Measurements from ENCODE around the gene TRIM46. TPM values are rescaled to one million over a fixed set of nuclear protein-coding genes. Genes with fewer than 3 reads are reported as not detected.

The TRIM46 gene
- total and polyA plus RNA-seq, 9 of the 15 experiments (the other 6 are each of a cell fraction or from before 2014, with no cell fraction given): 0.05 to 0.60 (median 0.16) TPM; not detected in 3

GRCh38 chr1:155193275-155193990 is 19.8 kb downstream of the TRIM46 start (continued):
- peak; percentile 61 for TF ChIP-seq CTCFL (IDR thresholded peaks at IDR 0.05; ENCODE audit: borderline replicate concordance, insufficient read depth, low read depth, low read length, poor library complexity, severe bottlenecking)
- peak in 1 of 2 experiments; percentile 40; a peak in 2 of 4 replicates for TF ChIP-seq TRIM24 (IDR thresholded peaks at IDR 0.05)
- TF ChIP-seq EZH2 (IDR thresholded peaks at IDR 0.05; ENCODE audit: borderline replicate concordance, low read depth, low read length): no peak
- TF ChIP-seq IRF2 (CRISPR knock-in tag; IDR thresholded peaks at IDR 0.05): no peak
- TF ChIP-seq SMARCA5 (IDR thresholded peaks at IDR 0.05): 0 out of 2 replicates have a peak, but pooled peaks have one; percentile 9
- TF ChIP-seq CBX8 (IDR thresholded peaks at IDR 0.05; ENCODE audit: borderline replicate concordance, extremely low read depth, low read depth, low read length, poor library complexity, severe bottlenecking): no peak
- TF ChIP-seq SIN3A (IDR thresholded peaks at IDR 0.05; ENCODE audit: borderline replicate concordance in 2 of 2, control insufficient read depth in 1 of 2, low read depth in 2 of 2, low read length in 2 of 2): 0 out of 4 replicates have a peak, but pooled peaks of 1 of the 2 experiments have one; percentile 38
- no peak for TF ChIP-seq ATF2 (CRISPR knock-in tag; IDR thresholded peaks at IDR 0.05)
- TF ChIP-seq BRD9 (IDR thresholded peaks at IDR 0.05; ENCODE audit: low read depth, partially characterized antibody): peak; percentile 94
- no peak for TF ChIP-seq ELK1 (CRISPR knock-in tag; IDR thresholded peaks at IDR 0.05)
- no peak for TF ChIP-seq KLF13 (tag; IDR thresholded peaks at IDR 0.05; ENCODE audit: borderline replicate concordance, low read depth)
- TF ChIP-seq MCM5 (IDR thresholded peaks at IDR 0.05; ENCODE audit: low read depth): no peak
- TF ChIP-seq ZNF311 (CRISPR knock-in tag; IDR thresholded peaks at IDR 0.05): no peak
- TF ChIP-seq ZNF780A (CRISPR knock-in tag; IDR thresholded peaks at IDR 0.05): no peak
- TF ChIP-seq ARID2 (IDR thresholded peaks at IDR 0.05): 0 out of 2 replicates have a peak, but pooled peaks have one; percentile 6
- no peak for TF ChIP-seq ZNF165 (CRISPR knock-in tag; IDR thresholded peaks at IDR 0.05; ENCODE audit: borderline replicate concordance)
- peak; percentile 65; the same call in 1 of the 2 replicates for TF ChIP-seq SP1 (CRISPR knock-in tag; IDR thresholded peaks at IDR 0.05)
- TF ChIP-seq SRSF9 (IDR thresholded peaks at IDR 0.05; ENCODE audit: borderline replicate concordance, low read depth, low read length): no peak
- no peak for TF ChIP-seq SIX5 (IDR thresholded peaks at IDR 0.05; ENCODE audit: borderline replicate concordance in 1 of 2, insufficient read depth in 1 of 2, low read depth in 1 of 2, low read length in 2 of 2)
- peak; percentile 43; the same call in 1 of the 2 replicates for TF ChIP-seq GABPA (tag; conservative IDR thresholded peaks at IDR 0.05; ENCODE audit: low read depth)
- no peak for TF ChIP-seq MECOM (CRISPR knock-in tag; IDR thresholded peaks at IDR 0.05)
- TF ChIP-seq MBD2 (IDR thresholded peaks at IDR 0.05; ENCODE audit: borderline replicate concordance, low read depth): peak; percentile 53
- TF ChIP-seq ETV5 (CRISPR knock-in tag; IDR thresholded peaks at IDR 0.05; ENCODE audit: low read depth): no peak; the same call in 1 of the 2 replicates
